Measurements from ENCODE around the gene NOSTRIN.

- TF ChIP-seq CTCF (conservative IDR thresholded peaks at IDR 0.05; ENCODE audit: low read length), result no peak
- TF ChIP-seq EZH2phosphoT487 (IDR thresholded peaks at IDR 0.05; ENCODE audit: borderline replicate concordance, low read depth, low read length), result no peak
Measured at GRCh38 chr2:168816369-168816768, 13.9 kb downstream of the NOSTRIN start.

All from OCI-LY7 (cell line).